HCT116 (cell line): ENCODE results near the gene BPTF. TPM values are rescaled to one million over a fixed set of nuclear protein-coding genes. Genes with fewer than 3 reads are reported as not detected.

Experiments used
- ATAC-seq: fragments of 200-7000 bp; cut with Tn5 transposase; 2 replicates; pipeline ENCODE4 v1.9.1; 2020; ENCODE audit warnings: mild to moderate bottlenecking, moderate library complexity
- BruUV-seq: library from RNA; stranded (reverse); fragments of 400-500 nt; replicated peaks from 2 replicates; lab custom pipeline; 2021; lab: Mats Ljungman, UMichigan
- CTCF ChIA-PET: fragments of 300-600 bp; sonication (Branson Sonifier 250); formaldehyde crosslinking; loops from one replicate; lab custom pipeline; 2021; ENCODE audit warnings: antibody characterized with exemption; lab: Charles Lee
- POLR2A ChIA-PET: fragments of 300-600, 350-600 bp; sonication (Branson Sonifier 250); formaldehyde crosslinking; loops from one replicate; lab custom pipeline; 2021; ENCODE audit warnings: antibody characterized with exemption; lab: Charles Lee
- RAD21 ChIA-PET, 2 experiments: fragments of 300-600 bp; sonication (Branson Sonifier 250); formaldehyde crosslinking; loops; one replicate each; lab custom pipeline; 2023; ENCODE audit warnings: low total read pairs in 2 of 2; ENCODE audit not compliant: uncharacterized antibody in 2 of 2, unreplicated experiment in 2 of 2, low non-redundant PET in 1 of 2; lab: Charles Lee
- DNase-seq: peaks from one replicate; pipeline ENCODE4 v3.0.0-alpha.2; 2010; ENCODE audit warnings: low read depth, low spot score
- H2AFZ ChIP-seq: fragments of 200-600 bp; shearing (Covaris generic), sonication (generic); 2 replicates; pipeline ENCODE4 v1.6.1; 2017; ENCODE audit warnings: low read depth, mixed run types, mixed read lengths, antibody characterized with exemption, low read length; ENCODE audit not compliant: poor library complexity, severe bottlenecking
- H3K27ac ChIP-seq: 2 replicates; pipeline ENCODE4 v1.5.1; 2012; ENCODE audit warnings: low read depth, low read length
- H3K27me3 ChIP-seq: fragments of 200-600 bp; sonication (generic); 2 replicates; pipeline ENCODE4 v1.6.1; 2016; ENCODE audit warnings: mixed run types, low read length, mixed read lengths; ENCODE audit not compliant: insufficient read depth
- H3K36me3 ChIP-seq, 2 experiments: fragments of 200-500 bp in 1 of 2; fragments of 200-600 bp in 1 of 2; sonication (Bioruptor generic) in 1 of 2; sonication (generic) in 1 of 2; 2 replicates each; pipeline versions ENCODE4 v1.5.1 to v1.6.1; 2014 to 2016; ENCODE audit warnings: low read length in 2 of 2, inconsistent platforms in 1 of 2, mixed read lengths in 1 of 2, mixed run types in 1 of 2; ENCODE audit not compliant: insufficient read depth in 2 of 2, control insufficient read depth in 1 of 2
- H3K4me1 ChIP-seq, 2 experiments: fragments of 200-600 bp in 1 of 2; sonication (generic) in 1 of 2; 2 replicates each; pipeline versions ENCODE4 v1.5.1 to v1.6.1; 2012 to 2017; ENCODE audit warnings: low read length in 2 of 2, inconsistent platforms in 1 of 2, mild to moderate bottlenecking in 1 of 2, mixed read lengths in 1 of 2, mixed run types in 1 of 2, moderate library complexity in 1 of 2; ENCODE audit not compliant: insufficient read depth in 2 of 2, control insufficient read depth in 1 of 2
- H3K4me2 ChIP-seq: fragments of 200-600 bp; sonication (generic); 2 replicates; pipeline ENCODE4 v1.6.1; 2017; ENCODE audit warnings: mixed run types, low read length, mixed read lengths
- H3K4me3 ChIP-seq, 2 experiments: fragments of 200-600 bp in 1 of 2; sonication (generic) in 1 of 2; replicated peaks in 1 of 2; 2 replicates each; pipeline ENCODE4 v1.5.1; 2011 to 2016; ENCODE audit warnings: low read length in 2 of 2, control low read depth in 1 of 2, low read depth in 1 of 2, mild to moderate bottlenecking in 1 of 2, mixed read lengths in 1 of 2, mixed run types in 1 of 2
- H3K79me2 ChIP-seq: fragments of 200-600 bp; sonication (generic); 2 replicates; pipeline ENCODE4 v1.6.1; 2017; ENCODE audit warnings: mild to moderate bottlenecking, mixed run types, low read length, moderate library complexity, mixed read lengths; ENCODE audit not compliant: insufficient read depth
- H3K9ac ChIP-seq: fragments of 200-600 bp; sonication (generic); 2 replicates; pipeline ENCODE4 v1.6.1; 2016; ENCODE audit warnings: low read length, mixed read lengths
- H3K9me2 ChIP-seq: fragments of 200-600 bp; sonication (generic), shearing (Covaris generic); 2 replicates; pipeline ENCODE4 v1.6.1; 2017; ENCODE audit warnings: mixed run types, mild to moderate bottlenecking, moderate library complexity; ENCODE audit not compliant: insufficient read depth
- H3K9me3 ChIP-seq, 2 experiments: fragments of 200-500 bp in 1 of 2; fragments of 200-600 bp in 1 of 2; sonication (Bioruptor generic) in 1 of 2; sonication (generic) in 1 of 2; 2 replicates each; pipeline ENCODE4 v1.6.1; 2014 to 2017; ENCODE audit warnings: low read length in 2 of 2, mixed read lengths in 2 of 2, inconsistent platforms in 1 of 2, low read depth in 1 of 2, mild to moderate bottlenecking in 1 of 2, mixed run types in 1 of 2, moderate library complexity in 1 of 2; ENCODE audit not compliant: control insufficient read depth in 1 of 2, insufficient read depth in 1 of 2
- H4K20me1 ChIP-seq: fragments of 200-600 bp; sonication (generic), shearing (Covaris generic); 2 replicates; pipeline ENCODE4 v1.6.1; 2017; ENCODE audit warnings: mixed run types, mild to moderate bottlenecking, moderate library complexity; ENCODE audit not compliant: insufficient read depth
- ATF3 ChIP-seq: IDR thresholded peaks from 2 replicates; pipeline ENCODE4 v1.6.1; 2012
- CBX3 ChIP-seq: IDR thresholded peaks from 2 replicates; pipeline ENCODE4 v1.6.1; 2012; ENCODE audit warnings: low read depth
- CTCF ChIP-seq, 3 experiments: fragments of 200-600 bp in 1 of 3; sonication (generic) in 1 of 3; IDR thresholded peaks in 2 of 3; conservative IDR thresholded peaks in 1 of 3; 2 replicates each; pipeline ENCODE4 v1.5.1; 2012 to 2017; ENCODE audit warnings: low read depth in 2 of 3, low read length in 2 of 3, antibody characterized with exemption in 1 of 3, borderline replicate concordance in 1 of 3, control low read depth in 1 of 3, mild to moderate bottlenecking in 1 of 3, mixed read lengths in 1 of 3, mixed run types in 1 of 3, moderate library complexity in 1 of 3; ENCODE audit not compliant: insufficient read depth in 1 of 3
- ELF1 ChIP-seq: IDR thresholded peaks from 2 replicates; pipeline ENCODE4 v1.6.1; 2012; ENCODE audit warnings: low read depth, borderline replicate concordance
- EZH2 ChIP-seq: fragments of 200-600 bp; sonication (generic); IDR thresholded peaks from 2 replicates; pipeline ENCODE4 v1.6.1; 2017; ENCODE audit warnings: antibody characterized with exemption, mixed run types
- EZH2phosphoT487 ChIP-seq: fragments of 200-600 bp; IDR thresholded peaks from 2 replicates; pipeline ENCODE4 v1.6.1; 2018; ENCODE audit warnings: antibody characterized with exemption, borderline replicate concordance
- FOSL1 ChIP-seq: IDR thresholded peaks from 2 replicates; pipeline ENCODE4 v1.6.1; 2012; ENCODE audit warnings: low read depth
- JUND ChIP-seq: IDR thresholded peaks from 2 replicates; pipeline ENCODE4 v1.6.1; 2012
- MAX ChIP-seq: IDR thresholded peaks from 2 replicates; pipeline ENCODE4 v1.6.1; 2012
- POLR2A ChIP-seq: IDR thresholded peaks from 2 replicates; pipeline ENCODE4 v1.7.0; 2011; ENCODE audit warnings: borderline replicate concordance; ENCODE audit not compliant: insufficient read depth, insufficient read length; ENCODE audit errors: extremely low read depth
- RAD21 ChIP-seq: IDR thresholded peaks from 2 replicates; pipeline ENCODE4 v1.6.1; 2012; ENCODE audit warnings: low read depth, mild to moderate bottlenecking
- SP1 ChIP-seq: IDR thresholded peaks from 2 replicates; pipeline ENCODE4 v1.6.1; 2012; ENCODE audit warnings: low read depth
- TCF7L2 ChIP-seq: IDR thresholded peaks from 2 replicates; pipeline ENCODE4 v1.7.0; 2011; ENCODE audit warnings: borderline replicate concordance, inconsistent platforms; ENCODE audit not compliant: insufficient read depth, insufficient read length; ENCODE audit errors: extremely low read depth
- YY1 ChIP-seq: IDR thresholded peaks from 2 replicates; pipeline ENCODE4 v1.6.1; 2011; ENCODE audit warnings: low read length, low read depth, moderate library complexity, mild to moderate bottlenecking; ENCODE audit not compliant: insufficient replicate concordance; ENCODE audit errors: extremely low read depth
- ZBTB33 ChIP-seq: IDR thresholded peaks from 2 replicates; pipeline ENCODE4 v1.6.1; 2011; ENCODE audit warnings: mild to moderate bottlenecking, low read length, moderate library complexity; ENCODE audit not compliant: insufficient replicate concordance; ENCODE audit errors: extremely low read depth
- ZNF274 ChIP-seq: fragments of 200-500 bp; sonication (Bioruptor generic); IDR thresholded peaks from 2 replicates; pipeline ENCODE4 v1.6.1; 2014; ENCODE audit warnings: mild to moderate bottlenecking, low read depth, low read length, inconsistent platforms
- intact Hi-C: fragments of 100-400 bp; cut with micrococcal nuclease; formaldehyde crosslinking; loops from 2 replicates; pipeline ENCODE4 v1.10.0; 2022
- total RNA-seq: library from RNA; stranded (reverse); gene quantifications from one replicate; pipeline ENCODE4 v1.2.1, GENCODE V29; 2021; ENCODE audit not compliant: unreplicated experiment

BPTF gene
- total RNA-seq, 1 experiment from 2014 or later: 114 TPM

- H2AFZ ChIP-seq: no peak overlapping the region
- H3K36me3 ChIP-seq: peaks cover 4 to 8% of the 10 kb centered on the region in 2 experiments; a peak in 1 of 4 replicates
- no peak overlapping the region for H3K4me3 ChIP-seq
- no peak for ATAC-seq
- no TSS peak for BruUV-seq
- no peak overlapping the region for H3K9ac ChIP-seq
- intact Hi-C loops: no loop called here
- no peaks in the 10 kb centered on the region for H3K9me3 ChIP-seq
- peaks cover 6% of the 10 kb centered on the region; the same call in 1 of the 2 replicates for H4K20me1 ChIP-seq
- ChIA-PET CTCF (no interaction called here), POLR2A (no interaction called here), RAD21 (no interaction called here)
- no peak overlapping the region for H3K27ac ChIP-seq
- H3K4me2 ChIP-seq: no peak overlapping the region
- H3K79me2 ChIP-seq: peaks cover 26% of the 10 kb centered on the region
- no peaks in the 10 kb centered on the region for H3K27me3 ChIP-seq
- no peaks in the 10 kb centered on the region for H3K9me2 ChIP-seq
- TF ChIP-seq TCF7L2 (no peak), ELF1 (no peak), ZNF274 (no peak), MAX (no peak), EZH2 (no peak), FOSL1 (no peak), EZH2phosphoT487 (no peak), ZBTB33 (no peak), YY1 (no peak), SP1 (no peak), RAD21 (no peak), JUND (no peak), ATF3 (no peak), CTCF (IDR thresholded peaks at IDR 0.05 in 2 of 3, conservative IDR thresholded peaks at IDR 0.05 in 1 of 3; ENCODE audit: borderline replicate concordance in 1 of 3, insufficient read depth in 1 of 3, low read depth in 2 of 3, low read length in 2 of 3) (no peak), CBX3 (no peak), POLR2A (no peak)
- no peak for DNase-seq
- H3K4me1 ChIP-seq: no peaks in the 10 kb centered on the region
Observed at GRCh38 chr17:67884741-67885140, 59.4 kb downstream of the BPTF start.
